T-helper 9 cell (primary cell): ENCODE data around the gene EPS8L3.

Experiments
- DNase-seq: peaks from one replicate; pipeline ENCODE4 v3.0.0-alpha.2; 2020

The EPS8L3 gene

DNA sequence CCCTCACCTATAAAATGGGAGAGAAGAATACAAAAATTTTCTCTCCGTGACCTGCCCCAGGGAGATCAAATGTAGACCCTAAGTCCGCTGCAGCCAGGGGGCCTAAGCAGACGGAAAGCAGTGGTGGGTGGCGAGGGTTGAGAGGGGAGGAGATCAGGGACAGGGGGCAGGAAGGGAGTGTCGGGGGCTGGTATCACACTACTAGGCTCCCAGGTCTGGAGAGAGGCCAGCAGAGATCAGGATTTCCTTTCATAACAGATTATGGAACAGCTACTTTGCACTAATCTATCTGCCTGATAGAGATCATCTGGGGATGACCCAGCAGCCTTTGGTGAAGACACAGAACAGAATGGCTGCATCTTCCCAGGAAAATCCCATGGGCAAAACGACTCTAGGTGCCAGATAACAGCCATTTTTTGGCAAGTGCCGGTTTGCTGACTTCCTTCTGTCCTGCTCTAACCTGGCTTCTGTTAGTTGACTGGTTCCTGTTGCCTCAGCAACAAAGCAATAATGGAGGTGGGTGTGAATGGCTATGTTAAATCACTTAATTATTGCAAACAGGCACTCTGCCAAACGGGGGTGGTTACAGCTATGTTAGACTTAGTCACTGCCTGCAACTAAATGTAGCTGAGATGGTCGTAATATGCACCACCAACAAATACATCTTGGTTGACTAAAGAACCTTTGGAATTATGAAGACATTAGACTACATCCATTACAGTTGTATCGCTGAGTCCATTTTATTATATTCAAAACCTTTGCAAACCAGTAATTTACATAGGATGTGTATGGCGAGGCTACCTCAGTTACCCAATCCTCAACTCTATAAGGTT is 30.0 kb upstream of the EPS8L3 start:
- DNase-seq: no peak

DNA sequence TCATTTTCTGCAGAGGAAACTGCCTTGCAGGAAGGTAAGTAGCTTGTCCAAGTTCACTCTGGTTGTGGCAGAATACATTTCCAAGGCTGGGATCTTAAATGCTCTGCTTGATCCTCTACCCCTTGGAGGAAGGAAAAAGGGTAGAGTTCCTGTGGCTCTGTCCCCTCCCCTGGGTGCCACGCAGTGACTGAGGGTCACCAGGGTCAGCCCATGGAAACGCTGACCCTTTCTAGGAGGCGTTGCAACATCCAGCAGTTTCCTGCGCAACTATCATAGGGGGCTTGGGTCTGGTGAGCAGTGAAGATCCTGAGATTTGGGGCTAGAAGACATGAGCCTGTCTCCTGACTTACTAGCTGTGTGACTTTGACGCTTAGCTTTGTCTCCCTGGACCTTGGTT is 29.4 kb upstream of the EPS8L3 start:
- DNase-seq: no peak

DNA sequence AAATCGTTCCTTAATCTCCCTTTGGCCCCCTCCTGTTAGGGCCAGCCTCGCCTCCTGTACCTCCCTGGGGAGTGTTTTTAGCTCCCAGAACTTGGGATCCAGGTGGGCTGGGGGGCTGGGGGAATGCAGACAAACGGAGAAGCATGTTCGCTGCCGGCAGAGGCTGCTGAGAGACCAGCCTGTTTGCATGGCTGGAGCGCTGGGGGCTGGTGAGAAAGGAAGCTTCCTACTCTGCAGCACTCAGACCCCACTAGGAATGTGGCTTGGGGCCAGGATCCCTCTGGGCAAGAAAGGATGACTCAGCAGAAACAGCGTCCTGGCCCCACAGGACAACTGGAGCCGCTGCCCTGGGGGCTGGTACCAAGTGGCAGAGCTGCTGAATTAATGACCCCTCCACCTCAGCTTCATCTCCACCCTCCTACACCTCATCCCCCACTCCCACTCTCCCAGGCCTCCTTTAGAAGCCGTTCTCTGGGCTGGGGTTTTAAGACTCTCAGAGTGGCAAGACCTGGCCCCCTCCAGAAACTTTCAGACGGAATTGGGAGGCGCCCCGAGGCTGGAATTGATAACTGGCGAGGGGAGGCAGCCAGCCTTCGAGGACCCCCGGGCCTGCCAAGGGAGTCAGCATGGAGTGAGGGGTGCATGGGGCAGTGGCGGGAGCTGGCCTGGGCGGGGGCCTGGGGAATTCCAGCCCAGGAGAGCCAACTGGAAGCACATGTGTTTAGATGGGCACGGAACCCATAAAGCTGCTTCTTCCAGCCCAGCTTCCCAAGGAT is 28.5 kb upstream of the EPS8L3 start:
- DNase-seq: no peak

DNA sequence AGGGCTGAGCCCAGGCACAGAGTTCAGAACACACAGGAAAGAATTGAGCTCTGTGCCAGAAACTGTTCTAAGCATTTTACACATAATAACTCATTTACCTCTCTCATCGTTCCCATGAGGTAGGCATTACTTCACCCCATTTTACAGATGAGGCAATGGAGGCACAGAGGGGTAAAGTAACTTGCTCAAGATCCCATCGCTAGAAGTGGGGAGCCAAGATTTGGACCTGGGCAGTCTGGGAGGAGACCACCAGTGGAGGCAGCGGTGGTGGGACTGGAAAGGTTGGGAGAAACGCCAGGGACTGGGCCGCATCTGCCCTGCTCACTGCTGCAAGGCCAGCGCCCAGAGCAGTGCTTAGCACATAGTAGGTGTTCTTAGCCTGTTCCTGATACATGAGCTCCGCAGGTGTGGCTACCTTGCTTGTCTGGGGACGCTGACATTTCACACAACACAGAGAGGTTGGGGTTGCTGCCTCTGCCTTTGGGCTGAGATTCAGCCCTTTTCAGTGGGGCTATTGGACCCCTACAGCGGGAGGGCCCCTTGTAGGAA is 27.8 kb upstream of the EPS8L3 start:
- DNase-seq: no peak

DNA sequence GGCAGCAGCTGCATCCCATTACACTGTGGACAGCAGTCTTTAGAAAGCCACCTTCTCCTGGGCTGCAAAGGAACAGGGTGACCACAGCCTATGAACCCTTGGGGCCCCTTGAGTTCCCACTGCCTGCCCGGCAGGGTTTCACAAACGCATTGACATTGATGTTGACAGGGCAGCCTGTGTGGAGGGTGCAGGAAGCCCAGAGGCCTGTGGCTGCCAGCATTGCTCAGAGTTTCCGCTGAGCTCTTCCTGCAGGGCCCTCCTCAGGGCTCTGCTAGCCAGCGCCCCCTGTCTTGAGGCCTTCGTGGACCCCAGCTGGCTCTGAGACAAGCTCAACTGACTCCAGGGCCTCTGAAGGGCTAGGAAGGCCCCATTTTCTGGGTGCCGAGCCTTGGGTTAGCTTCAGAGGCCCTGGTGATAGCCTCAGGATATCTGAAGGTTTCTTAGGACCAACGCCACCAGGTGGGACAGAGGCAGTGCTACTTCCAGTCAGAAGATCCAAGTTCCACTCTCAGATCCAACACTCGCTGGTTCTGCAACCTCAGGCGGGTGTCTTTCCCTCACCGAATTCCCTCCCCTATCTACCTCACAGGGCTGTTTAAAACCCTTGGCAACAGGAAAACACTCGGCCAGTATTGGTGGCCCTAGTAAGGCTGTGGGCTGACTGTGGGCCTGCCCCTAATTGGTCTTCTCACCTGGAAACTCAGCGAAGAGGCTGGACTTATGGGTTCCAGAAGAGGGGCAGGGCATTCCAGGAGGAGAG is 27.2 kb upstream of the EPS8L3 start:
- peak; percentile 63 for DNase-seq

DNA sequence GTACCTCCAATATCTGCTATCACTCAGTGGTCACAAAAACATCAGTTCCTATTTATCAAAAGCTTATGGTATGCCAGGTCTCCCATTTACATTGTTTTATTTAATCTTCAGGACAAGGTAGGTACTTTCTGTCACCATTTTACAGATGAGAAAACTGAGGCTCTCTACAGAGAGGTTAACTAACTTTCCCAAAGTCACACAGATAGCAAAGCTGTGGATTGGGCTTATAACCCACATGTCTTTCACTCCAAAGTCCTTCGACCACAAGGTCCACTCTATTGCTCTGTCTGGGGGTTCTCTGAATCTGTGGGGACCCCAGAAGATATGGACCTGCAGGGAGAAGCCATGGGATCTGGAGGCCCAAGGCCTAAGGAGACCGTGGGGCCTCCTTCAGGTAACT is 26.6 kb upstream of the EPS8L3 start:
- DNase-seq: no peak

DNA sequence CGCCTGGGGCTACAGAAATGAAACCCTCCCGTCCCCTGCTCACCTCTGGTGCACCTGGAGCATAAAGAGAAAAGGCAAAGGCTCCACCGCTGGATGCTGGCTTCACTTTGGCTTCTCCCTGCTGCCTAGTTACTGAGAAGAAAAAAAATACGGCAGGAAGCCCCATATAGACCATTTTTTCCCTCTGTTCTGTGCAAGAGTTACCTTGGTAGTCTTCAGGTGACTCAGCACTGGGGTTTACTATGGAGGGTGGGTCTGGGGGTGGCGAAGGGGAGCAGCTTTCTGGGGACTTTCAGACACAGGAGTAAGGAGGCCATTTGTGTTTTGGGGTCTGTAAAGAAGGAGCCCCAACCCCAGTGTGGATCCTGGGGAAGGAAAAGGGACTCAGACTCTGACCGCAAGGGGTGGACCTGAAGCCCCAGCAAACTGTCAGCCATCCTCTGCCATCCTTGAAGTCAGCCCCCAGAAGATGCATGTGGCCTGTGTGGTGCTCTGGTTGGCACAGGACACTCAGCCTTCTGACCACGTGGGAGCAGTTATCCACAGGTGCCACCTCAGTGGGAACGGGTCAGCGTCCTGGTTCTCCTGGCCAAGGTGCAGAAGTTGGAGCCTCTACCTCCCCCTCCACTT is 25.9 kb upstream of the EPS8L3 start:
- no peak for DNase-seq

DNA sequence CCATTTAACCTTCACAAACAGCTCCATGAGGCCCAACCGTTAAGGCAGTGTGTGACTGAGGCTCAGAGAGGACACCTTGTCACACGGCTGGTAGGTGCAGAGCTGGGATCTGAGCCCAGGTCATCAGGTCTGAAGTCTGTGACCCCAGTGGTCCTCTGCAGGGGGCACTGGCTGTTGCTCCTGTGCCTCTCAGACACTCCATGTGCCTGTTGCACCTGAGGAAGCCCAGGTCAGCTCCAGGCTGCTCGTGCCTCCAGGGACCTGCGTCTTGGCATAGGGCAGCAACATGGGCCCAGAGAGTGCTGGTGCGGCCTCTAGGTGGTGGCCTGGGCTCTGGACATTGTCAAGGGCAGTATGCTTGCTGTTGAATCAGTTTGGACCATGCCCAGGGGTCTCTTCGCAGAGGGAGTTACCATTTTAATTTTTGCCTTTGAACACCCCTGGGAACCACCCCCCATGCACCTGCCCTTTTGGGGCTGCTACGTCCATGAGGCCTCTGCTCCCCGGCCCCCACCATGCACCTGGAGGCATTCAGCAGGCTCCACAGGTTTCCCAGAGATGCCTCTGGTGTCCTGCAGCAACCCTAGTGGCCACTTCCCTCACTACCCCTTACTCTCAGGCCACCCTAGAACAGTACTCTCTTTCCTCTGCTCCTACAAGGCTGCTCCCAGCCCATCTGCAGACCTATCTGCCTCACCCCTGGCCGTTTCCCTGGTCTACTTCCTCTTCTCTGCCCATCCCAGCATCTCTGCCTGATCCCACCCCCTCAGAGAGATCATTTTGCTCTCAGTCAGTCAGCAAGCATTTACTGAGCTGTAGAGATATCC is 25.2 kb upstream of the EPS8L3 start:
- no peak for DNase-seq

DNA sequence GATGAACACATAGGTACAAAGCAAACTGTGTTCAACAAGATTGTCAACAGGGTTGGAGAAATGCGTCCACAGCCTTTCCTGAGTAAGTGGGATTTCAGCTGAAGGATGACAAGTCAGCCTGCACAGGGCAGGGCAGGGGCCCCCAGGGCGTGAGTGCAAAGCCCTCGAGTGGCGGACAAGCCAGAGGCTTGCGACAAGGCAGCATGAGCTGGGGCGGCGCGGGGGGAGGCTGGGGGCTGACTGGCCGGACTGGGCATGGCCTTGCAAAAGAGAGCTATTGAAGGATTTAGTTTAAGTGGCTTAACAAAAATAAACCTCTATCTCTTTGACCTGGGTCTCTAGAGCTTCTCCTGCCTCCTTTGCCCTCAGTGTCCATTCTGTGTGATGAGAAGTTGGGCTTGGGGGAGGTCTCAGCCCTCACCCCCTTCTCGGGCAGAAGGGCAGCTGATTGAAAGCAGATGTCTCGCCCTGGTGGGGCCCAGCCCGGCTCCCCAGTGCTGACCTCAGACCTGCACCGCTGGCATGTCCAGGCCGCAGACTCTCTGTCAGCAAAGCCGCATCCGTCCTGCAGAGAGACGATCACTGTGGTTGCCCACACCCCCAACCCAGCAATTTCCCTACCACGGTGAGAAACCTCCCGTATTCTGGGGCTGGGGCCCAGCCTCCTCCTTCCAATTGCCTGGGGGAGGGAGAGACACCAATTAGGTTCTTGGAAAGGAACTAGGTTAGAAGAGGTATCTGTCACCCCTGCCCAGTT is 24.3 kb upstream of the EPS8L3 start:
- DNase-seq: no peak

DNA sequence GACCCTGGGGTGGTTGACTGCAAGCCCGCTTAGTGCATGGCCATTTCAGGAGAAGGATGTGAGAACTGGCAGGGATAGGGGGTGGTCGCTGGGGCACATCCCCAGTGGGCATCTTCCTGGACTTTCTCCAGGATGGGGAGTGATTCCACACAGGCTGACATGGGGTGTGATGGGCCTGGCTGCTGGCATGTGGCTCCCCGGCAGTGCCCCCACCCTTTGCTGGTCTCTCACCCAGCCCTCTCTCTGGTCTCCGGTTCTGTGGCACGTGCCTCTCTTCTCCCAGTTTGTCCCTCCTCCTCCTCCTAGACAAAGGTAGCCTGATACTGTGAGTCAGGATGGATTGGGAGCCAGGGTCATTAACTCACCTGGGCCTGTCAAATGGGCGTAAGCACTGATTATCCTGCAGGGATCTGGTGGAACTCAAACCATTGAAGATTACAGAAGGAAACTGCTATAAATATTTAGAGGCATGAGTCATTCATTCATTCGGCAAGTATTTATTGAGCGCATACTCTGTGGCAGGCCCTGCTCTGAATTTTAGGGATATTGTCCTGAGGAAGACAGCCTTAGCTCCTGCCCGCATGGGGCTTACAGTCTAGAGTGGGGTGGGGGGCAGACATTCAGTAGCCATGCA is 23.6 kb upstream of the EPS8L3 start:
- DNase-seq: no peak

DNA sequence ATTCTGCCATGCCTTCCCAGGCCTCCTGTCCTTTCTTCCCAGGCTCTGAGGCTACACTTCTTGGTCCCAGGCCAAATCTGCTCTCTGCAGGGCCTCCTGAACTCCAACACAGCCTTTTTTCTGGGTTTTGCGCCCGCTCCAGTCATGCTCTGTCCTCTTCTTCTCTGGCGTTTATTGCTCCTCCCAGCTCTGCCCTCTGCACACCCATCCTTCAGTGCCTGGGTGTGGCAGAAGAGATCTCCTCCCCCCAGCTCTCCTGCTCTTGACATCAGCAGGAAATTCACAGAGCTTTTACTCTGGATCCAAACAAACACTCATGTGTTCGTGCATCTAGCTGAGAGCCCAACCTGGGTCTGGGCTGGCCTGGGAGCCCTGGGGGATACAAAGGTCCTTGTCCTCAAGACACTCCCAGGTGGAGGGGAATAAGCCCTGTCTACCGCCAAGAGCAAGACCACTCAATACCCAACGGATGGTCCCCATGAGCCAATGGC is 22.9 kb upstream of the EPS8L3 start:
- DNase-seq: no peak

DNA sequence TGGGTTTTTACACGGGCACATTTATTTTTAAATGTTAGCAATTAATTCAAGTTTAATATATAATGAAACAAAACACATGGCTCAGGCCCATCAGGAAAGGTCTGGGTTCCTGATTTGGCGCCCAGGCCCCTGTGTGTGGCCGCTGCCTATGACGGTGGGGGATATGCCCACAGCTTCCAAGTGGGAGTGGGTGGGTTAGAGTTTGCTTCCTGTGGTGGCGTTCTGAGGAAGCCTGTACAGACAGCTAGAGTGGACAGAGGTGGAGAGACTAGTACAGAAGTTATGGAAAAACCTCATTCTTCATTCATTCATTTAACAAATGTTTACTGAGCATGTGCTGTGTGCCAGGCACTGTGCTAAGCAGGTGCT is 22.4 kb upstream of the EPS8L3 start:
- no peak for DNase-seq

DNA sequence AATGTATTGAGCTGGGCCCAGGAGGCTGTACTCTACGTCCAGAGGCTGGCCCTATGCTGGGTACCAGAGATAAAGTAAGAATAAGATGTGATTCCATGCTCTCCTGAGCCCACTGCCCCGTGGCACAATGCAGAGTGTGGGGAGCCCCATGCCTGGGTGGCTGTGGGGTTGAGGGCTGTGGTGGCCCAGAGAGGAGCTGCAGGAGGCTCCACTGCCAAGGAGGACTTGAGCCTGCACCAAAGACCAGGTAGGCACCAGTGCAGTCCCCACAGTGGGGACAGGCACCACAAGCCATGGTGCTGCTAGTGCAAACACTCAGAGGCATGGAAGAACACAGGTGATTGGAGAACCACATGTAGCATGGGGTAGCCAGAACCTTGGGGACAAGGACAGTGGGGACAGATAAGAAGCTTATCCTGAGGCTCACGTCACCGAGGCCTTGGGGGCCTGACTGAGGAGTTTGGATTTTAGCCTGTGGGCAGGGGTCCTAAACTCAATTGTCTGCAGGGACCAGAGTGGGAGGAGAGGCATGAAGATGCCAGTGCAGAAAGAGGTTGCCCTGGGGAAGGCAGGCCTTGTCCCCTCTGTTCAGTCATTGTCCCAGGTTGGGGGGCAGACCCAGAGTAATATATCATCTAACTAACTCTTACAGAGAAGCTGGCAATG is 21.9 kb upstream of the EPS8L3 start:
- DNase-seq: no peak

DNA sequence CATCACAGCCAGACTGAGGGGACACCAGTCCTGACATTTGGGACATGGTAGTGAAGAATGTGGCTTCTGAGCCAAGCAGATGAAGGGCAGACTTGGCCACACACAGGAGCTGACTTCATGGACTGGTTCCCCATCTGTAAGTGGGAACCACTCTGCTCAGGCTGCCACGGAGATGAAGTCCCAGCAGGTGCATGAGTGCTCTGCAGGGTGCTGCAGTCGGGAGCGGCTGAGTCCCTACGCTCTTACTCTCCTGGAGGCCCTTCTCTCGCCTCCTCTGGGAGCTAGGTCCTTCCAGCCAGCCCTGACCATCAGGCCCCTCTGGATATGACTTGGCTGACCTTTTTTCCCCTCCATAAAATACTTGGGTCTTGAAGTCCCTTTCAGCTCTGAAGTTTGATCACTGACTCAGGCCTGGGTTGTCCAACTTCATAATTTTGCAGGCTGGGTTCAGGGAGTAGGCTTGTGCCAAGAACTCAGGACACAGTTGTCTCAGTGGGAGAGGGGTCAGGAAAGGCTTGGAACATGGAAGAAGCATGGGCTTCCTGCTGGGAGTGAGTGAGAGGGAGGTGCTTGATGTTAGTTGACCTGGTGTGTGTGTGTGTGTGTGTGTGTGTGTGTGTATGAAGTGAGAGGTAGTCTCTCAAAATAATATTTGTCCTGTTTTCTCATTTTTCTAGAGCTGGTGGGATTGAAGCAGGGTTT is 21.0 kb upstream of the EPS8L3 start:
- no peak for DNase-seq

DNA sequence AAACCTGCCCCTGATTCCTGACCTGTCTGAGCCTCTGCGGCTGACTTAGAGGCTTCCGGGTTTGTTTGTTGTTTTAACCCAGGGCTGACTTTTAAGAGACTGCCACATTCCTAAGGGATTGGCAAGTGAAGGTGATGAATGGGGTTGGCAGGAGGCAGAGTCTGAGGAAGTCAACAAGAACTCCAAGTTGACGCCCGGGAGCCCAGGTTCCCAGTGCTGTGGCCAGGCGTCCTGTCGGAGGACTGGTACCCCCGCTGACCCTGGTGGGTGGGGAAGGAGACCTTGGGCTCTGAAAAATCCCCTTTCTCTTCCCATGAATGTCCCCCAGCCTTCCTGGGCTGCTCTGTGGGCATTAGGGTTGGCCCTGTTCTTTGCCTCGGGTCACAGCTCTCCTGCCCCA is 19.7 kb upstream of the EPS8L3 start:
- no peak for DNase-seq

DNA sequence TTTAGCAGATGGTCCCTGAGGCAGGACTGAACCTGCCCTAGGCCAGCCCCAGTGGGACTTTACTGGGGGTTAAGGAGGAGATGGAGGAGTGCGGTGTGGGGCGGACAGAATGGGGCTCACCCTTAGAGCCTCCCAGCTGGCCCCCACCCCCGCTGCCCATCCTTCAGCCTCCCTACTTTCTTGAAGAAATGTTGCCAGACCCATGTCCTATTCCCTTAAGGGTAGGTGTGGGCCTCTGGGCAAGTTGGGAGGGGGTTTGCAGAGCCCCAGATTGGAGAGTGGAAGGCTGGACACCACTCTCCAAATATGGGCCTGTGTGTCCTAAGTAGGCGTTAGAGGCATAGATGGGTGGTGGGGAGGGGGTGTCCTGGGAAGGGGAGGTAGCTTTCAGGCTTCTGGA is 19.2 kb upstream of the EPS8L3 start:
- no peak for DNase-seq

DNA sequence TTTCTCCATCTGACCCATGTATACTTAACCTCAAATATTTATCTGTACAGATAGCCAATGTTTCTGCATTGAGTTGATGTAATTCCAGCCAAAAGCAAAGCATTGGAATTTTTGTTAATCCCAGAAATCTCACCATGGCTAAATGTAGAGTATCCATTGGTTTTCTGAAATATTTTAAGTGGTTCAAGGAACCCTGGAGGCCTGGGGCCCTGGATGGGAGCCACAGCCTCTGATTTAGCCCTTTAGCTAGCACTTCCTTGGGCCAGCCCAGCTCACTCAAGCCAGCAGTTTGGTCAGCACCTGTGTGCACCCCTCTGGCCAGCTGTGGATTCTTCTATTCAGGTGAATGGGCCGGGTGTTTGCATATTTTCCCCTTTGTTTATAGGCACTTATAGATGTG is 18.8 kb upstream of the EPS8L3 start:
- DNase-seq: no peak

DNA sequence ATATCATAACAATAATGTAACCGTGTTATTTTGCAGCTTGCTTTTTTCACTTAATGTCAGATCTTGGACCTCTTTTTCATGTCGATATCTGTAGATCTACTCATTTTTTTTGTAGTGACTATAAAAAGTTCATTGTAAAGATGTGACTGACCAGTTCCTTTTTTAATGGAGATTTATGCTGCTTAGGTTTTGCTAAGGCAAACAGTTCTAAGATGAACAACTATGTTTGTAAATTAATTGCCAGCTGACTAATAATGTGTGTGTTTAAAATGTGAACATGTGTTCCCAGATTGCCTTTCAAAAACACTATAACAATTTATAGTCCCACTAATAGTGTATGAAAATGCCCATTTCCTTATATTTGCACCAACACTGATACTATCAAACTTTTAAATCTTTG is 18.1 kb upstream of the EPS8L3 start:
- no peak for DNase-seq

DNA sequence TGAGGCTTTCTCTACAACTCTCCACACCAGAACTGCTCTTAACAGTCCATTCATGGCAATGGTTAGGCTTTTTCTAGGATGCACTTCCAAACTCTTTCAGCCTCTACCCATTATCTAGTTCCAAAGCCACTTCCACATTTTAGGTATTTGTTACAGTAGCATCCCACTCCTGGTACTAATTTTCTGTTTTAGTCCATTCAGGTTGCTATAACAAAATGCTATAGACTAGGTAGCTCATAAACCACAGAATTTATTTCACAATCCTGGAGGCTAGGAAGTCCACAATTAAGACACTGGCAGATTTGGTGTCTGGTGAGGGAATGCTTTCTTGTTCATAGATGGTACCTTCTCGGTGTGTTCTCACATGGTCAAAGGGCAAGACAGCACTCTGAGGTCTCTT is 17.3 kb upstream of the EPS8L3 start:
- no peak for DNase-seq
